ENCODE measurements around the gene OSBPL5. TPM values are rescaled to one million over a fixed set of nuclear protein-coding genes. Genes with fewer than 3 reads are reported as not detected.

OSBPL5 gene
- total and polyA plus RNA-seq, 11 donors = 10.1 to 27.7 (median 16.4) TPM

GRCh38 chr11:3171931-3172560, 6.9 kb upstream of the OSBPL5 start:
- DNase-seq (peak in 2 of 5 donors; percentile 11 to 19), ATAC-seq (no peak)
- Histone ChIP-seq H3K27me3 (no peaks in the 10 kb centered on the region), H3K9me3 (peaks cover 0 to 14% (median 8%) of the 10 kb centered on the region in 12 donors), H3K27ac (no peak overlapping the region), H3K4me3 (no peak overlapping the region), H3K36me3 (no peaks in the 10 kb centered on the region), H3K4me1 (peaks cover 0 to 18% (median 17%) of the 10 kb centered on the region in 12 donors)
- no peak for TF ChIP-seq CTCF (IDR thresholded peaks at IDR 0.05)
- no peak for TF ChIP-seq POLR2A (IDR thresholded peaks at IDR 0.05)
- intact Hi-C loops (cut with DNase I) = no loop called here
- WGBS, 4 donors = 67 to 80% (median 76%) methylated on average over 8 to 12 of the region's 12 CpGs

- H3K27me3 ChIP-seq = no peaks in the 10 kb centered on the region
- TF ChIP-seq POLR2A (IDR thresholded peaks at IDR 0.05) (no peak), CTCF (IDR thresholded peaks at IDR 0.05) (no peak)
- H3K4me3 ChIP-seq = no peak overlapping the region
- intact Hi-C loops (cut with DNase I) = no loop called here
- H3K9me3 ChIP-seq = peaks cover 0 to 3% (median under 1%) of the 10 kb centered on the region in 12 donors
- WGBS, 4 donors = 88 to 91% (median 90%) methylated on average over 19 to 24 of the region's 24 CpGs
- ATAC-seq (no peak), DNase-seq (peak in 2 of 5 donors; percentile 21 to 22)
- H3K36me3 ChIP-seq = no peaks in the 10 kb centered on the region
- no peak overlapping the region for H3K27ac ChIP-seq
- peaks cover 0 to 21% (median 17%) of the 10 kb centered on the region in 12 donors for H3K4me1 ChIP-seq
Observed at GRCh38 chr11:3170756-3171650, 5.9 kb upstream of the OSBPL5 start.

- Histone ChIP-seq H3K4me3 (peak overlapping the region in 6 of 12 donors; percentile 44 to 57 (median 50)), H3K27ac (peak overlapping the region in 8 of 12 donors; percentile 39 to 71 (median 58)), H3K4me1 (peaks cover 0 to 29% (median 24%) of the 10 kb centered on the region in 12 donors), H3K36me3 (no peaks in the 10 kb centered on the region), H3K27me3 (no peaks in the 10 kb centered on the region), H3K9me3 (no peaks in the 10 kb centered on the region)
- TF ChIP-seq CTCF (IDR thresholded peaks at IDR 0.05) (no peak), POLR2A (IDR thresholded peaks at IDR 0.05) (no peak)
- DNase-seq (peak in 2 of 5 donors; percentile 27 to 34), ATAC-seq (peak; percentile 2 to 23 (median 6))
- WGBS, 4 donors = 37 to 49% (median 47%) methylated on average over 13 to 18 of the region's 18 CpGs
- intact Hi-C loops (cut with DNase I) = no loop called here
Observed at GRCh38 chr11:3170044-3170755, 5.1 kb upstream of the OSBPL5 start.

Data from heart left ventricle (tissue), 16 donors.